Caco-2 (cell line): ENCODE results near the gene ABHD12. TPM values are rescaled to one million over a fixed set of nuclear protein-coding genes. Genes with fewer than 3 reads are reported as not detected.

Experiments used
- BruUV-seq: library from RNA; stranded (reverse); fragments of 400-500 nt; replicated peaks from 2 replicates; lab custom pipeline; 2021; lab: Mats Ljungman, UMichigan
- CTCF ChIA-PET: fragments of 300-600 bp; sonication (Branson Sonifier 250); formaldehyde crosslinking; loops from one replicate; lab custom pipeline; 2022; ENCODE audit warnings: antibody characterized with exemption; lab: Charles Lee
- POLR2A ChIA-PET: fragments of 300-600 bp; sonication (Branson Sonifier 250); formaldehyde crosslinking; loops from one replicate; lab custom pipeline; 2022; ENCODE audit warnings: antibody characterized with exemption; lab: Charles Lee
- DNase-seq, 2 experiments: peaks; one replicate each; pipeline versions ENCODE4 v3.0.0 to v3.0.0-alpha.2; 2020 to 2022
- H3K27me3 ChIP-seq: replicated peaks from 2 replicates; pipeline ENCODE4 v1.6.0; 2011; ENCODE audit warnings: low read length; ENCODE audit not compliant: control insufficient read depth, insufficient read depth
- H3K36me3 ChIP-seq: 2 replicates; pipeline ENCODE4 v1.5.1; 2011; ENCODE audit warnings: low read length; ENCODE audit not compliant: control insufficient read depth, insufficient read depth
- H3K4me1 ChIP-seq: fragments of 250-450 bp; sonication (Bioruptor Pico); 2 replicates; pipeline ENCODE4 v1.5.1; 2020; ENCODE audit warnings: mild to moderate bottlenecking
- H3K4me3 ChIP-seq: 2 replicates; pipeline ENCODE4 v1.5.1; 2011; ENCODE audit warnings: low read depth, mild to moderate bottlenecking, control low read depth, low read length
- H3K9me3 ChIP-seq: fragments of 250-450 bp; sonication (Bioruptor Pico); 2 replicates; pipeline ENCODE4 v1.5.1; 2020; ENCODE audit warnings: mild to moderate bottlenecking, moderate library complexity
- H3K27ac Mint-ChIP-seq: one replicate; pipeline ENCODE4 v1.8.0; 2022; ENCODE audit warnings: mixed read lengths; ENCODE audit not compliant: unreplicated experiment
- H3K27me3 Mint-ChIP-seq: one replicate; pipeline ENCODE4 v1.8.0; 2022; ENCODE audit warnings: mixed read lengths; ENCODE audit not compliant: insufficient read depth, unreplicated experiment
- H3K36me3 Mint-ChIP-seq: one replicate; pipeline ENCODE4 v1.8.0; 2022; ENCODE audit warnings: mild to moderate bottlenecking, mixed read lengths; ENCODE audit not compliant: insufficient read depth, unreplicated experiment
- H3K4me1 Mint-ChIP-seq: one replicate; pipeline ENCODE4 v1.8.0; 2022; ENCODE audit warnings: low read depth, mixed read lengths; ENCODE audit not compliant: unreplicated experiment
- H3K4me3 Mint-ChIP-seq: one replicate; pipeline ENCODE4 v1.8.0; 2022; ENCODE audit warnings: mild to moderate bottlenecking, moderate library complexity, mixed read lengths; ENCODE audit not compliant: unreplicated experiment
- H3K9me3 Mint-ChIP-seq: one replicate; pipeline ENCODE4 v1.8.0; 2022; ENCODE audit warnings: mixed read lengths; ENCODE audit not compliant: unreplicated experiment
- intact Hi-C: fragments of 100-400 bp; cut with micrococcal nuclease; formaldehyde crosslinking; loops from one replicate; pipeline ENCODE4 v1.10.0; 2022; ENCODE audit not compliant: unreplicated experiment
- total RNA-seq: library from RNA; stranded (reverse); gene quantifications from 2 replicates; pipeline ENCODE4 v1.2.3, GENCODE V29; 2022
- TF ChIP-seq, protein P1 (sequence below), 2 experiments: fragments of 200-600 bp in 1 of 2; IDR thresholded peaks; 1 replicate in 1 of 2; 2 replicates in 1 of 2; pipeline versions ENCODE4 v1.5.1 to v1.8.0; 2011 to 2022; ENCODE audit warnings: antibody characterized with exemption in 1 of 2, control low read depth in 1 of 2, inconsistent platforms in 1 of 2, low read depth in 1 of 2, low read length in 1 of 2, mild to moderate bottlenecking in 1 of 2, moderate library complexity in 1 of 2; ENCODE audit not compliant: insufficient read depth in 1 of 2, severe bottlenecking in 1 of 2, unreplicated experiment in 1 of 2

The ABHD12 gene
- total RNA-seq, 1 experiment from 2014 or later: 104 TPM

DNA sequence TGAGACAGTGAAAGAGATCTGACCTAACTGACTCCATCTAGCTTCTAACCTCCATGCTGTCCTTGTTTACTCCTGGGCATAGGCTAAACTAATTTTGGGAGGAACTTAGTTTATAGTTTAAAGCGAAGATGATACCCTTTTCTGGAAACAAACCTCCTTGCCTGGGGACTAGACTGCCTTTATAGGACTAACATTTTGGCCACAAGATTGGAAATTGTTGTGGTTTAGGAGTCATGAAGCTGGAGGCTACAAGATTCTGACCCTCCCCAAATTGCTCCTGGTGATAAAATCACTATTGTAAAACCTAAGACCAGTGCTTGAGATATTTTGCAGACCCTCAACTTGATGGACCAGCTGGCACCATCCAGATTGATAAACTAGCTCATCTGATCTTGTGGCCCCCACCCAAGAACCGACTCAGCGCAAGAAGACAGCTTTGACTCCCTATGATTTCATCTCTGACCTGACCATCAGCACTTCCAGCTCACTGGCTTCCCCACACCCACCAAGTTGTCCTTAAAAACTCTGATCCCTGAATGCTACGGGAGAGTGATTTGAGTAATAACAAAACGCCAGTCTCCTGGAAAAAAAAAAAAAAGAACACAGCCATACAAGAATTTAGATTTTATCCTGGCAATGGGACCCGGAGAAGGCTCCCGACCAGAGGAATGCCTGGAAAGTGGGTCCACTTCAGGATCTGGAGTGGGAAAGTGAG is 63.0 kb downstream of the ABHD12 start:
- CTCF ChIA-PET: interaction anchor here (0.8 kb wide), 1 partner anchor 18 kb away, joined by 7 read pairs; no protein-coding TSS in a partner anchor
- H3K4me1 ChIP-seq: no peaks in the 10 kb centered on the region
- no peak overlapping the region for H3K4me3 Mint-ChIP-seq
- H3K4me1 Mint-ChIP-seq: peaks cover 24% of the 10 kb centered on the region
- H3K27ac Mint-ChIP-seq: no peak overlapping the region
- no peaks in the 10 kb centered on the region for H3K9me3 ChIP-seq
- no peaks in the 10 kb centered on the region for H3K27me3 Mint-ChIP-seq
- no peaks in the 10 kb centered on the region for H3K9me3 Mint-ChIP-seq
- no peaks in the 10 kb centered on the region for H3K27me3 ChIP-seq
- peaks cover 5% of the 10 kb centered on the region for H3K36me3 Mint-ChIP-seq
- no peak overlapping the region for H3K4me3 ChIP-seq
- BruUV-seq: no TSS peak
- POLR2A ChIA-PET: no interaction called here
- H3K36me3 ChIP-seq: peaks cover 1% of the 10 kb centered on the region
- TF ChIP-seq, protein P1, sequence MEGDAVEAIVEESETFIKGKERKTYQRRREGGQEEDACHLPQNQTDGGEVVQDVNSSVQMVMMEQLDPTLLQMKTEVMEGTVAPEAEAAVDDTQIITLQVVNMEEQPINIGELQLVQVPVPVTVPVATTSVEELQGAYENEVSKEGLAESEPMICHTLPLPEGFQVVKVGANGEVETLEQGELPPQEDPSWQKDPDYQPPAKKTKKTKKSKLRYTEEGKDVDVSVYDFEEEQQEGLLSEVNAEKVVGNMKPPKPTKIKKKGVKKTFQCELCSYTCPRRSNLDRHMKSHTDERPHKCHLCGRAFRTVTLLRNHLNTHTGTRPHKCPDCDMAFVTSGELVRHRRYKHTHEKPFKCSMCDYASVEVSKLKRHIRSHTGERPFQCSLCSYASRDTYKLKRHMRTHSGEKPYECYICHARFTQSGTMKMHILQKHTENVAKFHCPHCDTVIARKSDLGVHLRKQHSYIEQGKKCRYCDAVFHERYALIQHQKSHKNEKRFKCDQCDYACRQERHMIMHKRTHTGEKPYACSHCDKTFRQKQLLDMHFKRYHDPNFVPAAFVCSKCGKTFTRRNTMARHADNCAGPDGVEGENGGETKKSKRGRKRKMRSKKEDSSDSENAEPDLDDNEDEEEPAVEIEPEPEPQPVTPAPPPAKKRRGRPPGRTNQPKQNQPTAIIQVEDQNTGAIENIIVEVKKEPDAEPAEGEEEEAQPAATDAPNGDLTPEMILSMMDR (IDR thresholded peaks at IDR 0.05; ENCODE audit: insufficient read depth in 1 of 2, low read depth in 1 of 2, low read length in 1 of 2, severe bottlenecking in 1 of 2, unreplicated experiment in 1 of 2): no peak
- no peak for DNase-seq
- intact Hi-C loops: no loop called here

- Histone ChIP-seq H3K9me3 (no peaks in the 10 kb centered on the region), H3K36me3 (peaks cover 1% of the 10 kb centered on the region), H3K4me1 (no peaks in the 10 kb centered on the region), H3K4me3 (no peak overlapping the region), H3K27me3 (no peaks in the 10 kb centered on the region)
- TF ChIP-seq, protein P1 (IDR thresholded peaks at IDR 0.05; ENCODE audit: insufficient read depth in 1 of 2, low read depth in 1 of 2, low read length in 1 of 2, severe bottlenecking in 1 of 2, unreplicated experiment in 1 of 2): no peak
- intact Hi-C loops: no loop called here
- Mint-ChIP-seq H3K4me1 (peaks cover 19% of the 10 kb centered on the region), H3K36me3 (peaks cover 16% of the 10 kb centered on the region), H3K4me3 (no peak overlapping the region), H3K27me3 (no peaks in the 10 kb centered on the region), H3K27ac (no peak overlapping the region), H3K9me3 (no peaks in the 10 kb centered on the region)
- POLR2A ChIA-PET: no interaction called here
- CTCF ChIA-PET: interaction anchor here (0.6 kb wide), 1 partner anchor 22 kb away, joined by 6 read pairs; no protein-coding TSS in a partner anchor
- no TSS peak for BruUV-seq
- no peak for DNase-seq
Observed at GRCh38 chr20:25325997-25326396, 64.6 kb downstream of the ABHD12 start.

- POLR2A ChIA-PET: no interaction called here
- no peaks in the 10 kb centered on the region for H3K27me3 ChIP-seq
- CTCF ChIA-PET: interaction anchor here (0.7 kb wide), 1 partner anchor 370 kb away, joined by 3 read pairs; no protein-coding TSS in a partner anchor
- intact Hi-C loops: no loop called here
- peaks cover 1% of the 10 kb centered on the region for H3K36me3 ChIP-seq
- Mint-ChIP-seq H3K27me3 (no peaks in the 10 kb centered on the region), H3K4me1 (peaks cover 16% of the 10 kb centered on the region), H3K9me3 (no peaks in the 10 kb centered on the region), H3K4me3 (no peak overlapping the region), H3K36me3 (peaks cover 22% of the 10 kb centered on the region), H3K27ac (no peak overlapping the region)
- TF ChIP-seq, protein P1 (IDR thresholded peaks at IDR 0.05; ENCODE audit: insufficient read depth in 1 of 2, low read depth in 1 of 2, low read length in 1 of 2, severe bottlenecking in 1 of 2, unreplicated experiment in 1 of 2): no peak
- no peaks in the 10 kb centered on the region for H3K9me3 ChIP-seq
- H3K4me1 ChIP-seq: no peaks in the 10 kb centered on the region
- no peak for DNase-seq
- no TSS peak for BruUV-seq
- H3K4me3 ChIP-seq: no peak overlapping the region
Observed at GRCh38 chr20:25325073-25325472, 65.6 kb downstream of the ABHD12 start.
